Endothelial cell (in vitro differentiated cells): ENCODE data around the gene ERI3. TPM values are rescaled to one million over a fixed set of nuclear protein-coding genes. Genes with fewer than 3 reads are reported as not detected.
"Not testable (repeated sequence)": the region's sequence is repeated elsewhere in the genome, so short reads cannot be mapped to it uniquely, and the experiment has no call there.

Experiments used
- DNase-seq: peaks from one replicate; pipeline ENCODE4 v3.0.0; 2021; ENCODE audit warnings: low spot score
- H3K27ac Mint-ChIP-seq: one replicate; pipeline ENCODE4 v1.8.0; 2021; ENCODE audit warnings: mixed read lengths, inconsistent platforms; ENCODE audit not compliant: unreplicated experiment
- H3K27me3 Mint-ChIP-seq: one replicate; pipeline ENCODE4 v1.8.0; 2021; ENCODE audit warnings: mild to moderate bottlenecking, moderate library complexity, mixed read lengths, inconsistent platforms; ENCODE audit not compliant: unreplicated experiment
- H3K36me3 Mint-ChIP-seq: one replicate; pipeline ENCODE4 v1.8.0; 2021; ENCODE audit warnings: mild to moderate bottlenecking, low read depth, mixed read lengths, inconsistent platforms; ENCODE audit not compliant: unreplicated experiment
- H3K4me1 Mint-ChIP-seq: one replicate; pipeline ENCODE4 v1.8.0; 2021; ENCODE audit warnings: mild to moderate bottlenecking, mixed read lengths, inconsistent platforms; ENCODE audit not compliant: unreplicated experiment
- H3K4me3 Mint-ChIP-seq: one replicate; pipeline ENCODE4 v1.8.0; 2021; ENCODE audit warnings: mild to moderate bottlenecking, mixed read lengths, inconsistent platforms; ENCODE audit not compliant: unreplicated experiment
- H3K9me3 Mint-ChIP-seq: one replicate; pipeline ENCODE4 v1.8.0; 2021; ENCODE audit warnings: mixed read lengths, inconsistent platforms; ENCODE audit not compliant: unreplicated experiment
- total RNA-seq: library from RNA; stranded (reverse); fragmentation: NEBNext Ultra II Directional; extraction: Animal tissue kit (Norgen Biotek cat#: 25700); gene quantifications from one replicate; pipeline ENCODE4 v1.2.1, GENCODE V29; 2021; ENCODE audit not compliant: unreplicated experiment
- TF ChIP-seq, protein P1 (sequence below): fragments of 200-600 bp; sonication (generic); IDR thresholded peaks from one replicate; pipeline ENCODE4 v1.5.0; 2021; ENCODE audit warnings: antibody characterized with exemption; ENCODE audit not compliant: unreplicated experiment

The ERI3 gene
- total RNA-seq, 1 donor from 2014 or later = 42.6 TPM

DNA sequence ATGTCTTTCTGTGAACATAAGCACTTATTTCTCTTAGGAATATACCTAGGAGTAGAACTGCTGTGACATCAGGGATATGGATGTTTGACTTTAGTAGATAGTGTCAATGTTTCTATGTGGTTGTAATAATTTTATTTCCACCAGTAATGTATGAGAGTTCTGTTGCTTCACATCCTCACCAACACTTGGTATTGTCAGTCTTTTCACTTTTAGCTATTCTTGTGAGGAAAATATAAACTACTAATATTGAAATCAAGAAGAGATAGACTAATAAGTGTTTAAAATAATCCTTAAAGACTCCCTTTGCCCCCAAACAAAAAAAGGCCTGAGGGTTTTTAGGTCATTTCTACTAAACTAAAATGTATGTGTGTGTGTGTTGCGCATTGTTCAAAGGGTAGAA lies 144.5 kb downstream of the ERI3 start:
- no peak overlapping the region for H3K4me3 Mint-ChIP-seq
- H3K4me1 Mint-ChIP-seq = peaks cover 24% of the 10 kb centered on the region
- DNase-seq = no peak
- TF ChIP-seq, protein P1, sequence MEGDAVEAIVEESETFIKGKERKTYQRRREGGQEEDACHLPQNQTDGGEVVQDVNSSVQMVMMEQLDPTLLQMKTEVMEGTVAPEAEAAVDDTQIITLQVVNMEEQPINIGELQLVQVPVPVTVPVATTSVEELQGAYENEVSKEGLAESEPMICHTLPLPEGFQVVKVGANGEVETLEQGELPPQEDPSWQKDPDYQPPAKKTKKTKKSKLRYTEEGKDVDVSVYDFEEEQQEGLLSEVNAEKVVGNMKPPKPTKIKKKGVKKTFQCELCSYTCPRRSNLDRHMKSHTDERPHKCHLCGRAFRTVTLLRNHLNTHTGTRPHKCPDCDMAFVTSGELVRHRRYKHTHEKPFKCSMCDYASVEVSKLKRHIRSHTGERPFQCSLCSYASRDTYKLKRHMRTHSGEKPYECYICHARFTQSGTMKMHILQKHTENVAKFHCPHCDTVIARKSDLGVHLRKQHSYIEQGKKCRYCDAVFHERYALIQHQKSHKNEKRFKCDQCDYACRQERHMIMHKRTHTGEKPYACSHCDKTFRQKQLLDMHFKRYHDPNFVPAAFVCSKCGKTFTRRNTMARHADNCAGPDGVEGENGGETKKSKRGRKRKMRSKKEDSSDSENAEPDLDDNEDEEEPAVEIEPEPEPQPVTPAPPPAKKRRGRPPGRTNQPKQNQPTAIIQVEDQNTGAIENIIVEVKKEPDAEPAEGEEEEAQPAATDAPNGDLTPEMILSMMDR = no peak
- H3K9me3 Mint-ChIP-seq = no peaks in the 10 kb centered on the region
- peaks cover 6% of the 10 kb centered on the region for H3K27me3 Mint-ChIP-seq
- peaks cover 8% of the 10 kb centered on the region for H3K36me3 Mint-ChIP-seq
- no peak overlapping the region for H3K27ac Mint-ChIP-seq

DNA sequence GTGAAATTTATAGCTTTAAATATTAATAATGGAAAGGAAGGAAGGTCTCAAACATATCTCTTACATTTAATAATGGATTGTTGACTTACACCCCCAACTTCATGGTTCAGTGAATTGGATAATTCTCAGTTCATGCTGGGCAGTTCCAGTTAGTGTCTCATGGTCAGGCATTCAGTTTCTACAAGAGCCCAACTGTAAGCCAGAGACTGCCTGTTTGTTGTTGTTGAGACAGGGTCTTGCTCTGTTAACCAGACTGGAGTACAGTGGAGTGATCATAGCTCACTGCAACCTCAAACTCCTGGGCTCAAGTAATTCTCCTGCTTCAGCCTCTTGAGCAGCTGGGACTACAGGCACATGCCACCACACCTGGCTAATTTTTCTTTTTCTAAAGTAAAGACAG lies 146.8 kb downstream of the ERI3 start:
- H3K9me3 Mint-ChIP-seq = no peaks in the 10 kb centered on the region
- H3K36me3 Mint-ChIP-seq = no peaks in the 10 kb centered on the region
- H3K27me3 Mint-ChIP-seq = peaks cover 5% of the 10 kb centered on the region
- no peak overlapping the region for H3K27ac Mint-ChIP-seq
- peaks cover 10% of the 10 kb centered on the region for H3K4me1 Mint-ChIP-seq
- no peak overlapping the region for H3K4me3 Mint-ChIP-seq
- TF ChIP-seq, protein P1 = no peak
- no peak for DNase-seq

DNA sequence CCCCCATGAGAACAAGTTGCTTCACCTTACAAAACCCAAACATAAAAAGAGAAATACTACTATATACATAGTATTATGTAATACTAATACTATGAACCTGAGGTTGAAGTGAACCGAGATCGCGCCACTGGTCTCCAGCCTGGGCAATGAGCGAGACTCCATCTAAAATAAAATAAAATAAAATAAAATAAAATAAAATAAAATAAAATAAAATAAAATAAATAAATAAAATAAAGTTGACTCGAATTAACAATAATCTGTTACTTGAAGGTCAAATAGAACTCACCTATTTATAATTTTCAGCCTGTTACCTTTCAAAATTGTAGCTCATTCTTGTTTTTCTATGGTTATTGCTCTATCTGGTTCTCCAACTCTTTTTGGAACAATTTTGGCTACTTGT lies 148.5 kb downstream of the ERI3 start:
- not testable (repeated sequence) for H3K9me3 Mint-ChIP-seq, DNase-seq, H3K4me1 Mint-ChIP-seq, H3K27me3 Mint-ChIP-seq, H3K4me3 Mint-ChIP-seq, H3K36me3 Mint-ChIP-seq, H3K27ac Mint-ChIP-seq

DNA sequence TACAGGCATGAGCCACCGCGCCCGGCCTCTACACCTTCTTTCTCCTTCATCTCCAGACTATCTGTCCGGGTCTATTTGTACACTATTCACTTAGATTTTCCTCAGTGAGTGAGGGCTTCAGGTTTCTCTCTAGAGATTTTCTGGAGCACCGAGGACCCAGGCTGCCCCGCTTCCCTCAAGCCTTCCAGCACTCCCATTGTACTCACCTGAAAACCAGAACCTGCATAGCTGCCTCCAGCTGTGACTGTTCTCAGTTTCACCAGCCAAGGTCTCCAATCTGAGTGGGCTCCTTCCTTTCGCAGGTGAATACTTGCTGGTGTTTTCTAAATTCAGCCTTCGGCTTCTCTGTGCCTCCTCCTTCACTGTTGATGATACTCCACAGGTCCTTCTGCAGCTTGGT lies 154.7 kb downstream of the ERI3 start:
- Mint-ChIP-seq H3K4me1 (no peaks in the 10 kb centered on the region), H3K36me3 (no peaks in the 10 kb centered on the region), H3K4me3 (no peak overlapping the region), H3K27me3 (no peaks in the 10 kb centered on the region), H3K9me3 (no peaks in the 10 kb centered on the region), H3K27ac (no peak overlapping the region)
- DNase-seq = no peak
- TF ChIP-seq, protein P1 = no peak

DNA sequence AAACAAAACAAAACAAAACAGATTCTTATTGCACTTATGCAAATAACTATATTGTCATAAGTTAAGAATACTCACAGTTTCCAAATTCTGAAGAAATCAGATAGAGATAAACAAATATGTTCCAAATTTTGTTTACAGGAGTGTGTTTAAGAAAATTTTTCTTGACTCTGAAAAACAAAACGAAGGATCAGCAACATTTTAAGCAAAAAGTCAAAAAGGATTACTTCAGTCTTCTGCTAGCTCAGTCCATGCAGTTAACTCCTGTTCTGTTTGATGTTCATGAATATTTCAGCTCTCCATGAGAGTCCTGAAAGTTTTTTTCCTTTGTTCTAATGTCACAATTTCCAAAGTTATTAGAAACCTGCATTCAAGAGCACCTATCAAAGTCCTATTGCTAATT lies 180.4 kb downstream of the ERI3 start:
- DNase-seq = no peak
- TF ChIP-seq, protein P1 = no peak
- Mint-ChIP-seq H3K9me3 (peaks cover 13% of the 10 kb centered on the region), H3K27ac (no peak overlapping the region), H3K4me1 (no peaks in the 10 kb centered on the region), H3K36me3 (peaks cover 5% of the 10 kb centered on the region), H3K4me3 (no peak overlapping the region), H3K27me3 (peaks cover 2% of the 10 kb centered on the region)

Other genes with a start within 250 kb of the ERI3 start
- 0.23 TPM for gene KLF17, start 236.4 kb downstream of the ERI3 start, total RNA-seq
- not detected for gene KLF18, start 213.6 kb downstream of the ERI3 start, total RNA-seq
- gene DMAP1, start 141.8 kb downstream of the ERI3 start, total RNA-seq = 87.9 TPM
- gene RNF220, start 50.0 kb upstream of the ERI3 start, total RNA-seq = 87.5 TPM